ENCODE measurements around the gene KMT2B. TPM values are rescaled to one million over a fixed set of nuclear protein-coding genes. Genes with fewer than 3 reads are reported as not detected.
A peak's percentile ranks its signal among the peaks of the same experiment; 100 is the strongest.

KMT2B gene
- total RNA-seq, 4 donors from 2014 or later: 7.5 to 33.7 (median 15.6) TPM

GRCh38 chr19:35756377-35757230 lies 38.8 kb downstream of the KMT2B start, which contains the start of gene HSPB6:
HSPB6 (minus strand) TSS chr19:35757029; CDS start chr19:35757008, 21 bp downstream.
- Histone ChIP-seq H3K9me3 (no peaks in the 10 kb centered on the region), H3K36me3 (peaks cover 8 to 48% (median 21%) of the 10 kb centered on the region in 3 donors), H3K27me3 (no peaks in the 10 kb centered on the region), H3K4me1 (peaks cover 32 to 53% (median 37%) of the 10 kb centered on the region in 3 donors), H3K4me3 (peak within 1 kb of the TSS; percentile 69 to 94 (median 91)), H3K27ac (peak within 1 kb of the TSS; percentile 93 to 98 (median 96))
- no peak for DNase-seq
- intact Hi-C loops (cut with DNase I): no loop called here
- WGBS, 2 donors: 19 to 41% methylated on average over 11 to 13 of the region's 52 CpGs
- TF ChIP-seq CTCF (IDR thresholded peaks at IDR 0.05) (no peak), POLR2A (IDR thresholded peaks at IDR 0.05) (peak in 2 of 4 donors; percentile 34 to 71)

GRCh38 chr19:35757231-35757748 lies 39.5 kb downstream of the KMT2B start:
- no peaks in the 10 kb centered on the region for H3K27me3 ChIP-seq
- TF ChIP-seq CTCF (IDR thresholded peaks at IDR 0.05) (no peak), POLR2A (IDR thresholded peaks at IDR 0.05) (no peak)
- 5 to 20% methylated on average over 1 to 16 of the region's 19 CpGs for WGBS, 2 donors
- peaks cover 32 to 53% (median 37%) of the 10 kb centered on the region in 3 donors for H3K4me1 ChIP-seq
- H3K36me3 ChIP-seq: peaks cover 8 to 48% (median 21%) of the 10 kb centered on the region in 3 donors
- H3K9me3 ChIP-seq: no peaks in the 10 kb centered on the region
- peak overlapping the region; percentile 69 to 94 (median 91) for H3K4me3 ChIP-seq
- H3K27ac ChIP-seq: peak overlapping the region; percentile 93 to 98 (median 96)
- DNase-seq: no peak
- intact Hi-C loops (cut with DNase I): no loop called here

- peaks cover 2 to 47% (median 15%) of the 10 kb centered on the region in 3 donors for H3K36me3 ChIP-seq
- peak within 1 kb of the TSS; percentile 93 to 98 (median 96) for H3K27ac ChIP-seq
- no peaks in the 10 kb centered on the region for H3K27me3 ChIP-seq
- H3K4me3 ChIP-seq: peak within 1 kb of the TSS; percentile 69 to 94 (median 91)
- TF ChIP-seq CTCF (IDR thresholded peaks at IDR 0.05) (peak in 1 of 6 experiments; percentile 7), POLR2A (IDR thresholded peaks at IDR 0.05) (peak in 3 of 4 donors; percentile 60 to 75 (median 71))
- peaks cover 32 to 53% (median 37%) of the 10 kb centered on the region in 3 donors for H3K4me1 ChIP-seq
- intact Hi-C loops (cut with DNase I): no loop called here
- peak; percentile 97 for DNase-seq
- no peaks in the 10 kb centered on the region for H3K9me3 ChIP-seq
- WGBS, 2 donors: 1 to 2% methylated on average over 16 to 26 of the region's 53 CpGs
Measured at GRCh38 chr19:35757749-35758608, 40.2 kb downstream of the KMT2B start, which contains the start of gene PROSER3. PROSER3 (plus strand) TSS chr19:35758176; CDS start chr19:35758216, 40 bp downstream.

- peaks cover 0 to 47% (median 0%) of the 10 kb centered on the region in 3 donors for H3K36me3 ChIP-seq
- no peaks in the 10 kb centered on the region for H3K9me3 ChIP-seq
- H3K27ac ChIP-seq: no peak overlapping the region
- H3K27me3 ChIP-seq: no peaks in the 10 kb centered on the region
- TF ChIP-seq CTCF (IDR thresholded peaks at IDR 0.05) (no peak), POLR2A (IDR thresholded peaks at IDR 0.05) (no peak)
- intact Hi-C loops (cut with DNase I): loop anchor here (10.0 kb wide), 1 partner anchor 175 kb away; the partner anchor contains the start of gene LRFN3
- no peak for DNase-seq
- H3K4me1 ChIP-seq: peaks cover 32 to 47% (median 37%) of the 10 kb centered on the region in 3 donors
- WGBS, 2 donors: no CpG with 5 or more reads among the region's 2 CpGs
- no peak overlapping the region for H3K4me3 ChIP-seq
Measured at GRCh38 chr19:35759697-35760096, 41.9 kb downstream of the KMT2B start.
